Myocyte (in vitro differentiated cells): ENCODE measurements around the gene NGF. TPM values are rescaled to one million over a fixed set of nuclear protein-coding genes. Genes with fewer than 3 reads are reported as not detected.

Source experiments
- DNase-seq: peaks from one replicate; pipeline ENCODE4 v3.0.0-alpha.2; 2012; ENCODE audit warnings: low read depth
- total RNA-seq: library from RNA; depleted of rRNA; stranded (reverse); fragments of >200 nt; gene quantifications from 2 replicates; pipeline ENCODE4 v1.2.3, GENCODE V29; 2014

NGF gene
- total RNA-seq, 1 donor from 2014 or later: 0.51 TPM

- no peak for DNase-seq
Observed at GRCh38 chr1:115336741-115337140, 1.3 kb downstream of the NGF start.

GRCh38 chr1:115332813-115333608, 5.0 kb downstream of the NGF start:
- DNase-seq: no peak

- peak; percentile 26 for DNase-seq
Observed at GRCh38 chr1:115331558-115332331, 6.3 kb downstream of the NGF start.

DNA sequence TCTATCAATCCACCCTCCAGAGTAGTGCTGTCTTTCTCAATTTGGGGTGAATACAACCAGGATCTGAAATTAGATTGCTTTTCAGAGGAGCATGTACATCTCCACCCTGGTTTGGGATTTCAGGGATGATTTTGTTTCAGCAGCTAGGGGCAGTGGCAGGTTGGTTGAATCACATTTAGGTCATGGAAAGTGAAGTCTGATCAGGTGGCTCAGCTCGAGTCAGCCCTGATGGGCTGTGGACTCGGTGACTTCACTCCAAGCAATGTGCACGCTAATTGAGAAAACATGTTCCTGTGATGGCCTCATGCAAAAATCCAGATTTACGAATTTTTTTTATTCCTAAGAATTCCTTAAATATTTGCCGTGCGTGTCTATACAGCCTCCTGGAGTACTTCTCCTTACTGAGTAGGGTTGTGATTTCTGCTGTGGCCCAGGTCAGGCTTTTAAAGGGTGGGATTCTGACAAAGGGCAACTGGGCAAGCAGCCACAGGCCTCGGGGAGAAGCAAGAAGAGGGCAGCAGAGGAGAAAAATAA, 7.5 kb downstream of the NGF start:
- DNase-seq: no peak

DNA sequence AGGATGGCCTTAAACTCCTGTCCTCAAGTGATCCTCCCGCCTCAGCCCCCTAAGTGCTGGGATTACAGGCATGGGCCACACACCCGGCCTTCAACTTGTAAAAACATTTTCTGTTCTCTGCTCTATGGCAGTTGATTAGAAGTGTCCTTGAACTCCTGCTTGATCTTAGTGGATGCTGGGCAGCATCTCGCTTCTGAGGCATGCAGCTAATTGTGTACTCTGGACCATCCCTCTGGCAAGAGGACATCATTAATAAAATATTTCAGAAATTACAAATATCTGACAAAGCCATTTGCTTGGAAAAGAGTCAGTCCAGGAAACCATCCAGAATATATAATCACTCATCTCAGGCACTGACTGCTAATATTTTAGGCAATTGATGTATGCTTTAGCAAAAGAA, 8.1 kb downstream of the NGF start:
- no peak for DNase-seq

GRCh38 chr1:115327270-115327669, 10.8 kb downstream of the NGF start:
- DNase-seq: no peak

DNA sequence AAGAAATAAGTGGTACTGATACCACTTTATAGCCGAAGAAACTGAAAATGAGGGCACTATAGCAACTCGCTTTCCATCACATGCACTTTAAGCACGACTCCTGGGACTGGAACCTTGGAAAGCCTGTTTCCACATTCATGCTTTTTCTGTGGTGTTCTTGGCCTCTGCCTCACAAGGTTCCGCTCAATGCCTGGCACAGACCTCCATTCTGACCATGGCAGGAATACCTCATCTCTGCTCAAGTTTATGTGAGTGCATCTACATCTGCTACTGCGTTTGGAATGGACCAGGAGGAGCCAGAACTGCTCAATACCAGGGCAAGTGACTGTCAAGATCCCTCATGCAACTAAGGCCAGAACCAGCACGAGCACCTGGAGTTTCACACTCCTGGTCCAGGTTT, 11.6 kb downstream of the NGF start:
- no peak for DNase-seq

DNA sequence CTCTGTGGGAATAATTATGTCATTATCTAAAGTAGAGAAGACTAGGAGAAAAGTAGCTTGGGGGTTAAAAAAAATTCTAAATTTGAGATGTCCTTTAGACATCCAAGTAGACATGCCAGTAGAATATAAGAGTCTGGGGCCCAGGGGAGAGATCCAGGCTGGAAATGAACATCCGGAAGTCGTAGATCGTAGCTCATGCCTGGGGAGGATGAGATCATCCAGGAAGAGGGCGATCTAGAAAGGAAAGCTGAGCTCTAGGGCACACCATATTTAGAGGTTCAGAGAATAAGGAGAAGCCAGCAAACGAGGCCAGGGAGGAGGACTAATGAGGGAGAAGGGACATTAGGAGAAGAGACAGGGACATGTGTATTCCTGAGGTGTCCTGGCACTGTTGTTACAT, 12.2 kb downstream of the NGF start:
- DNase-seq: no peak

DNA sequence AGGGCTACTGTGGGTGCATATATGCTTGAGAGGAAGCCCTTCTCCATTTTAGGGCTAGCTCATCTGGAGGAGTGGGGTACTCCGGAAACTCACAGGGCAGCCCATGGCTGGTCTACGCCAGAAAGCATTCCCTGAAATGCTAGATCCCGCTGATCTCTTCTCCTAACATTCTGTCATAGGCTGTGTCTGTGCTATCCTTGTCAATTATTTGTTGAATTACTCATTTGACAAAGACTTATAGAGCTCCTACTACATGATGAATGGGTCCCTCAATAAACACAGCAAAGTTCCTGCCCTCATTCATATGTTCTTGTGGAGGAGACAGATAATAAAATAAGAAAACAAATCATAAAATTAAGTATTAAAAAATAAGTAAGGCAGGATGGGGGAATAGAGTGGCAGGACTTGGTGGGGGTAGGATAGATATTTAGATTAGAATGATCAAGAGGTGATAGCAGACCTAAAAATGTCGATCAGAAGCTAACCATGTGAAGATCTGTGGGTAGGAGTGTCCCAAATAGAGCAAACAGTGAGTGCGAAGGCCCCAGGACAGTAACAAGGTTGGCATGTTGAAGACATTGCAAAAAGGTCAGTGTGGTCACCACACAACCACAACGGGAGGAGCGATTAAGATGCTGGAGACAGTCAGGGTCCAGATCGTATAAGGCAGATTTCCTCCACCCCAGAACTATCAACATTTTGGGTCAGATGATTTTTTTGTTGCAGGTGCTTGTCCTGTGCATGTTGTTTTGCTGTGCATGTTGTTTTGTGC, 13.2 kb downstream of the NGF start:
- peak; percentile 74 for DNase-seq

DNA sequence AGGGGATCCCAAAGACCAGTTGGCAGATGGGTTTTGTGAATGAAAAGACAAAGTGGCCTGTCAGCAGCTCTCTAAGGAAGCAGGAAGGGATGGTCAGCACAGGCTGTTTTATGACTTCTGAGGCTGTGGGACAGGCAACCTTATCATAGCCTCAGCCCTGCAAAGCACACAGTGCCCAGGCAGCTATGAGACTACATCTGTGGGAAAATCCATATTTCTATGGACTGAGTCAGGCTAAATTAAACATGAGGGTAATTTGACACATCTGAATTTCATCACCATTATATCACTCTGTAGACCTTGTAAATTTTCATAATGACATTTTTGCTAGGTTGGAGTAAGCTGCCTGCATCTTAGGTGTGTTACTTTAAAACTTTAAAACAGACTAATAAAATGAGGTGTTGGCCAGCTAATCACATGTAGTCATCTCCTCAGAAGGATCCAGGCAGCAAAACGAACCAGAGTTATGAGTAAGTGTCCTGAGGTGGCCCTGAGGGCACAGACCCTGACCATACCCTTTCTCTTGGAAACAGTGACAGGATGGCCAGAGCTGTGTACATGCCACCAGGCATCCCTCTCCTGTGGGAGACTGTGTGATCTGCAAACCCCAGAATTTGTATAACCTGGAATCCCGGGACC, 14.6 kb downstream of the NGF start:
- DNase-seq: no peak

GRCh38 chr1:115322631-115323030, 15.4 kb downstream of the NGF start:
- DNase-seq: peak; percentile 50

DNA sequence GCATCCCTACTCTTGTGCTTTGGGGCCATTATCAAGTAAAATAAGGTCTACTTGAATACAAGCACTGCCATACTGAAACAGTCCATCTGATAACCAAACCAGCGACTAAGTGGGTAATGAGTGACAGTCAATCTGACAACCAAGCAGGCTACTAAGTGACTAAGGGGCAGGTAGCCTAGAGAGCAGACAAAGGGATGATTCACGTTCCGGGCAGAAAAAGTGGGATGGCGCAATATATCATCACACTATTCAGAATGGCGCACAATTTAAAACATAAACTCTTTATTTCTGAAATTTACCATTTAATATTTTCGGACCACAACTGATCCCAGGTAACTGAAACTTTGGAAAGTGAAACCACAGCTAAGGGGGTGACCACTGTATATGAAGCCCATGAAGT, 17.7 kb downstream of the NGF start:
- no peak for DNase-seq

- no peak for DNase-seq
Observed at GRCh38 chr1:115319706-115320105, 18.3 kb downstream of the NGF start.

- no peak for DNase-seq
Observed at GRCh38 chr1:115317101-115318012, 20.7 kb downstream of the NGF start.

- peak; percentile 51 for DNase-seq
Observed at GRCh38 chr1:115314765-115315164, 23.3 kb downstream of the NGF start.

DNA sequence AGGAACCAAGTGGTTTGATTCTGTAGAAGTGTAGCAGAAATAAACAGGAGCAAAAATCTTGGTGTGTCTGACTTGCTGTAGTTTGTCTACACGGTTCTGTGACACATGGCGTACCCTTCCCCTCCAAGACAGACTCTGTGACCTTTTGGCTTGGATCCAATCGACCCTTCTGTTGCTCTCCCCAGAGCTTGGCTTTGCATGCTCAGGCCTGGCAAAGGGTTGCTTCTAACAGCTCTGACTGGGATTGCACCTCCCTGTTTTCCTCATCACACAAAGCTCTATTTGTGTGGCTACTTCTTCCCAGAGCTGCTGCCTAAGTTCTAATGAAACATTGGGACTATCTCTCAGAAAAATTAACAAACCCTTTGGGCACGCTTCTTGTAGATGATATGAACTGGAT, 24.0 kb downstream of the NGF start:
- no peak for DNase-seq

DNA sequence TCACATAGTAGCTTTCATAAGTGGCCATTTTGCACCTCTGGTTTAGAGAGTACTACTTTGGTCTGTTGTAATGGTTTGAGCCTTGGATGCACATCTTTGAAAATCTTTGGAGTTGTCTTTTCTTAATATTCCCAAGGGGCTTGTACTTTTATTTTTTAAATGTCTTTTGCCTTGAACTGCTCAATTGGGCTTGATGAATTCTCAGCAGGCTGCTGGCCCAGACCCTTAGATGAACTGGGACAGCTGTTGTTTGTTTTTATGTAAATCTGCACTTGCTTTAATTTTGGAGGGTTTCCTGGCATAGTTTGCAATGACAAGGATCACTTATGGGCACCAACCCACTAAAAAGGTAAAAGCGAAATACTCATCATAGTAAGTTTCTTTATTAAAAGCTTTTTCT, 24.9 kb downstream of the NGF start:
- no peak for DNase-seq

DNA sequence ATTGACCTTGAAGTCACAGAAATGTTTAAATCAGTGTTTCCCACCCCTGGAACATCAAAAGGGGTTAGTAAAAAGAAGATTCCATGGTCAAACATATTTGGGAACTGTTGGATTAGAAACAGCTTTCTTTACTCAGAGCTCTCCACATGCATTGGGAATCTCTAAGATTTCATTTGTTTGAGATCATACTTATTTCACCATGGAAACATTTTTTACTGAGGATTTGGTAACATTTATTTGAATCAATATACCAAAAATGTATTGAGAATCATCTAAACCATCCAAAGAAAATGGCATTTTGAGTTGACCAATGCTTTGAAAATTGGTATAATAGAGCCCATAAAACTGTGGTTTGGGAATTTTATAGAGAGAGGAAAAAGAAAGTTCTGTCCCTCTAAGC, 25.3 kb downstream of the NGF start:
- DNase-seq: no peak

DNA sequence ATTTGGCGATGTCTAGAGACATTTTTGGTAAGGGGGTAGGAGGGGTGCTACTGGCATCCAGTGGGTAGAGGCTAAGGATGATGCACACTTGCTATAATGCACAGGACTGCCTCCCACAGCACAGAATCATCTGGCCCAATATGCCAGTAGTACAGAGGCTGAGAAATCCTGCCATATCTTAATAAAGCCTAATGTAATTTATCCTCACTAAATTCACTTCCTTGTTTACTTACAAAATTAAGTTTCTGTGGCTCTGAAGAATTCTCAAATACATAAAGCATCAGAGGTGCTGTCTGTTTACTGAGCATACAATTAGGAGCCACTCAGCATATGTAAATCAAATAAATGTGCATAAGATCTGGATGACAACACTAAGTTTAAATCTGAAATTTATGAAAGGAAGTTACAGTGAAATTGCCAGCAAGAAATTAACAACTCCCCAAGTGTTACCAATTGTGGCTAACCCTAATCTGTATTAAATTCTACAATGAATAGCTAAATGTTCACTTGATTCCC, 26.5 kb downstream of the NGF start:
- no peak for DNase-seq
